H1 (cell line): ENCODE results near the gene FOXN3. TPM values are rescaled to one million over a fixed set of nuclear protein-coding genes. Genes with fewer than 3 reads are reported as not detected.

Experiments used
- BACH1 ChIP-seq: IDR thresholded peaks from 2 replicates; pipeline ENCODE4 v1.6.1; 2012; ENCODE audit warnings: low read length, improper control_type of control experiment
- CBX5 ChIP-seq: fragments of 300-800, 300-1000 bp; sonication (generic); IDR thresholded peaks from 2 replicates; pipeline ENCODE4 v1.7.1; 2016; ENCODE audit warnings: antibody characterized with exemption, low read length, low read depth
- CTBP2 ChIP-seq: IDR thresholded peaks from 2 replicates; pipeline ENCODE4 v1.7.0; 2011; ENCODE audit warnings: borderline replicate concordance, mild to moderate bottlenecking, moderate library complexity, mixed read lengths, low read length; ENCODE audit not compliant: insufficient read depth, insufficient read length
- FOSL1 ChIP-seq: IDR thresholded peaks from 2 replicates; pipeline ENCODE4 v1.6.1; 2011; ENCODE audit warnings: mild to moderate bottlenecking, low read depth, low read length, moderate library complexity; ENCODE audit not compliant: insufficient read depth
- GABPA ChIP-seq: IDR thresholded peaks from 2 replicates; pipeline ENCODE4 v1.6.1; 2011; ENCODE audit warnings: mild to moderate bottlenecking, low read length, moderate library complexity, borderline replicate concordance; ENCODE audit not compliant: insufficient read depth
- HDAC2 ChIP-seq, 2 experiments: fragments of 300-600 bp in 1 of 2; sonication (generic) in 1 of 2; IDR thresholded peaks; 2 replicates each; pipeline ENCODE4 v1.6.1; 2011 to 2012; ENCODE audit warnings: low read depth in 2 of 2, low read length in 2 of 2, mild to moderate bottlenecking in 2 of 2, moderate library complexity in 2 of 2, borderline replicate concordance in 1 of 2, inconsistent platforms in 1 of 2
- RXRA ChIP-seq: IDR thresholded peaks from 2 replicates; pipeline ENCODE4 v1.6.1; 2011; ENCODE audit warnings: low read depth, mild to moderate bottlenecking, low read length, moderate library complexity; ENCODE audit not compliant: insufficient read depth
- TEAD4 ChIP-seq: IDR thresholded peaks from 2 replicates; pipeline ENCODE4 v1.6.1; 2012; ENCODE audit warnings: low read depth, low read length, inconsistent platforms, mixed read lengths
- polyA plus RNA-seq, 7 experiments: library from polyadenylated mRNA; depleted of rRNA in 3 of 7; stranded (reverse) in 5 of 7; unstranded in 2 of 7; fragments of >200 nt in 5 of 7; fragments of 200-250 nt in 2 of 7; gene quantifications; 1 replicate in 5 of 7; 2 replicates in 1 of 7; 4 replicates in 1 of 7; pipeline versions ENCODE4 v1.2.1 to v1.2.3, GENCODE V29; 2011 to 2013; ENCODE audit warnings: missing spikeins in 2 of 7, mixed read lengths in 2 of 7
- total RNA-seq: library from RNA; stranded (reverse); fragmentation: NEBNext Ultra II Directional; extraction: Animal tissue kit (Norgen Biotek cat#: 25700); gene quantifications from 2 replicates; pipeline ENCODE4 v1.2.1, GENCODE V29; 2021
- TF ChIP-seq, protein P1 (sequence below), 3 experiments: IDR thresholded peaks; 1 replicate in 2 of 3; 2 replicates in 1 of 3; pipeline versions ENCODE4 v1.5.1 to v1.6.1; 2011; ENCODE audit warnings: low read length in 3 of 3, mild to moderate bottlenecking in 3 of 3, inconsistent platforms in 2 of 3, low read depth in 1 of 3, moderate library complexity in 1 of 3; ENCODE audit not compliant: insufficient read depth in 1 of 3; ENCODE audit errors: control extremely low read depth in 1 of 3

The FOXN3 gene
- total and polyA plus RNA-seq, 2 of the 8 experiments (the other 6 are each of a cell fraction or from before 2014, with no cell fraction given), result 52.6 to 178 TPM

DNA sequence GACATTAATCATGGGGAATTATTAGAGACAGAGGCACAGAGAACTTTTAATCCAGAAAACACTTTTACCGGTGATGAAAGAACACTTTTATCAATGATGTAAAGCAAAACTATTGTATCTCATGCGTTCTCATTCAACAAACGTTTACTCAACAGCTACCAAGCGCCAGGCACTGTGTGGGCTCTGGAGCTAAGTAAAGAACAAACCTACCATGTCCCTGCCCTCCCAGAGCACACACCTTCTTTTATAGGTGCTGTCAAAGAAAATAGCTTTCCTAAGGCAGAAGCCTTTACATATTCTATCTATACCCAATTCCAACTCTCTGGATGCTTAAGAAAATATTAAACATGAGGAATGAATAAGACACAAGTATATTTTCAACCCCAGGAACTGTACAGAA, 91.1 kb downstream of the FOXN3 start (continued):
- TF ChIP-seq, protein P1, sequence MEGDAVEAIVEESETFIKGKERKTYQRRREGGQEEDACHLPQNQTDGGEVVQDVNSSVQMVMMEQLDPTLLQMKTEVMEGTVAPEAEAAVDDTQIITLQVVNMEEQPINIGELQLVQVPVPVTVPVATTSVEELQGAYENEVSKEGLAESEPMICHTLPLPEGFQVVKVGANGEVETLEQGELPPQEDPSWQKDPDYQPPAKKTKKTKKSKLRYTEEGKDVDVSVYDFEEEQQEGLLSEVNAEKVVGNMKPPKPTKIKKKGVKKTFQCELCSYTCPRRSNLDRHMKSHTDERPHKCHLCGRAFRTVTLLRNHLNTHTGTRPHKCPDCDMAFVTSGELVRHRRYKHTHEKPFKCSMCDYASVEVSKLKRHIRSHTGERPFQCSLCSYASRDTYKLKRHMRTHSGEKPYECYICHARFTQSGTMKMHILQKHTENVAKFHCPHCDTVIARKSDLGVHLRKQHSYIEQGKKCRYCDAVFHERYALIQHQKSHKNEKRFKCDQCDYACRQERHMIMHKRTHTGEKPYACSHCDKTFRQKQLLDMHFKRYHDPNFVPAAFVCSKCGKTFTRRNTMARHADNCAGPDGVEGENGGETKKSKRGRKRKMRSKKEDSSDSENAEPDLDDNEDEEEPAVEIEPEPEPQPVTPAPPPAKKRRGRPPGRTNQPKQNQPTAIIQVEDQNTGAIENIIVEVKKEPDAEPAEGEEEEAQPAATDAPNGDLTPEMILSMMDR (IDR thresholded peaks at IDR 0.05; ENCODE audit: control extremely low read depth in 1 of 3, insufficient read depth in 1 of 3, low read depth in 1 of 3, low read length in 3 of 3), result no peak
- TF ChIP-seq HDAC2 (IDR thresholded peaks at IDR 0.05; ENCODE audit: borderline replicate concordance in 1 of 2, low read depth in 2 of 2, low read length in 2 of 2) (no peak), RXRA (no peak), GABPA (no peak), CBX5 (no peak), TEAD4 (no peak), BACH1 (no peak), CTBP2 (no peak), FOSL1 (no peak)
- TF ChIP-seq, all 59 proteins: peak for 0
